Measurements from ENCODE around the gene MEX3D.

The MEX3D gene

DNA sequence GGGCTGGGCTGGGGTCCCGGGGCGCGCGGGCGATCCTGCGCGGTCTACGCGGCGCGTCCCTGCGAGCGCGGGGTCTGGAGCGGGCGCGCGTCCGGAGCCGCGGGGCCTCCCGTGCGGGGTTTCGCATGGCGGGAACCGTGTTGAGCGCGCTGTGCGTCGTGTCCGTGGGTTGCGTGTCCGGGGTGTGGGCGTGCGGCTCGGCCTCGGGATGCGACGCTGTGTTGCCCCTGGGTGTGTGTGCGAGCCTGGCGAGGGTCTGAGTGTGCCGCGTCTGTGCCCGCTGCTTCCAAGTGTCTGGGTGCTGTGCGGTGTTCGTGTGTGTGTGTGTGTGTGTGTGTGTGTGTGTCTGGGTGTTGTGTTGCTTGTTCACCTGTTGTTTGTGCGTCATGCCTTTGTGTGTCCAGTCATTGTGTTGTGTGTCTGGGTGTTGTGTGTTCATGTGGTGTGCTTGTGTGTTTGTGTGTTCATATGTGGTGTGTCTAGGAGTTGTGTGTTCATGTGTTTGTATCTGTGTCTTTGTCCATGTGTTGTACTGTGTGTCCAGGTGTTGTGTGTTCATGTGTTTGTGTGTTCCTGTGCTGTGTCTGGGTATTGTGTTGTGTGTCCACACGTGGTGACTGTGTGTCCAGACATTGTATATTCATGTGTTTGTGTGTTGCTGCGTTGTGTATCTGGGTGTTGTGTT is 43.7 kb downstream of the MEX3D start:
- H3K27me3 ChIP-seq (ENCODE audit: insufficient read depth, poor library complexity, severe bottlenecking): peaks cover 22% of the 10 kb centered on the region
- no peak overlapping the region for H3K4me3 ChIP-seq (replicated peaks; ENCODE audit: insufficient read depth, low read length)
- H3K27ac ChIP-seq (replicated peaks): no peak overlapping the region
- DNase-seq (ENCODE audit: low read depth in 1 of 2, low spot score in 1 of 2): no peak
- TF ChIP-seq GABPA (IDR thresholded peaks at IDR 0.05; ENCODE audit: low read depth) (no peak), SPI1 (IDR thresholded peaks at IDR 0.05; ENCODE audit: borderline replicate concordance, low read depth) (no peak), REST (IDR thresholded peaks at IDR 0.05; ENCODE audit: insufficient replicate concordance, low read depth) (no peak), CTCF (IDR thresholded peaks at IDR 0.05; ENCODE audit: insufficient read depth, low read length) (no peak), POLR2AphosphoS5 (IDR thresholded peaks at IDR 0.05; ENCODE audit: low read depth) (no peak)

DNA sequence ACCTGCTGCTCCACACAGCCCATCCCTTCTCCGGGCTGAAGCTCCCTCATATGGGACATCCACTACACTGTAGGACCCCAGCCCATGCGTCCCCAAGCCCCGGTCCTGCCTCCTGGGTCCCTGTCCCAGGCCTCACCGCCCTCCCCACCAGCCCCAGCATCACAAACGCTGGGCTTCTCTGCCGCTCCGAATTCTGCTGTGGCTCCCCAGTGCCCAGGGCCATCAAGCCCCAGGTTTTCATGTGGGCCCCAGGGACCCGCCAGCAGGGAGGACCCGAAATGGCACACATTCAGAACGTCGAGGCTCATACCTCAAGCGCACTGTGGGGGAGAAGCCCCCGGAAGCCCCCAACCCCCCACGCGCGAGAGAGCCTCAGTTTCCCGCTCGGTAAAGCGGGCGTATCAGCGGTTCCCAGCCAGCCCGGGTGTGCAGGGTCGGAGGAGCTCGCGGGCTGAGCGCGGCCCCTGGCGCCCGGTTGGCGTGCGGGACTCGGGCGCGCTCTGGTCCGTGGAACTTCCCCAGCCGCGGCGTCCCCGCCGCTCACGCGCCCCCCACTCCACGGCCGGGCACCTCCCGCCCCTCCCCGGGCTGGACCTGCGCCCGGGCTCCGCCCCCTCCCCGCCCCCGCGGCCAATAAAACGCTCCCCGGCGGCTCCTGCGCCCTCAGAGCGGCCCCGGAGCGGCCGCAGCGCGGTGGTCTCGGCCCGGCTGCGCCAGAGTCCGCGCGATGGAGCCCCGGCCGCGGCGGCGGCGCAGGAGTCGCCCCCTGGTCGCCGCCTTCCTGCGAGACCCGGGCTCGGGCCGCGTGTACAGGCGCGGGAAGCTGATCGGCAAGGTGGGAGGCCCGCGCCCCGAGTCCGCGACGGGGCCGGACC is 44.5 kb downstream of the MEX3D start, which contains the start of gene PLK5:
TSS of gene PLK5 (plus strand) at position 666 of the 875 bp plus-strand sequence. CDS start 2,920 bp downstream, outside the sequence.
- peaks cover 22% of the 10 kb centered on the region for H3K27me3 ChIP-seq (ENCODE audit: insufficient read depth, poor library complexity, severe bottlenecking)
- TF ChIP-seq POLR2AphosphoS5 (IDR thresholded peaks at IDR 0.05; ENCODE audit: low read depth) (no peak), GABPA (IDR thresholded peaks at IDR 0.05; ENCODE audit: low read depth) (no peak), CTCF (IDR thresholded peaks at IDR 0.05; ENCODE audit: insufficient read depth, low read length) (no peak), REST (IDR thresholded peaks at IDR 0.05; ENCODE audit: insufficient replicate concordance, low read depth) (no peak), SPI1 (IDR thresholded peaks at IDR 0.05; ENCODE audit: borderline replicate concordance, low read depth) (no peak)
- no peak within 1 kb of the TSS for H3K4me3 ChIP-seq (replicated peaks; ENCODE audit: insufficient read depth, low read length)

DNA sequence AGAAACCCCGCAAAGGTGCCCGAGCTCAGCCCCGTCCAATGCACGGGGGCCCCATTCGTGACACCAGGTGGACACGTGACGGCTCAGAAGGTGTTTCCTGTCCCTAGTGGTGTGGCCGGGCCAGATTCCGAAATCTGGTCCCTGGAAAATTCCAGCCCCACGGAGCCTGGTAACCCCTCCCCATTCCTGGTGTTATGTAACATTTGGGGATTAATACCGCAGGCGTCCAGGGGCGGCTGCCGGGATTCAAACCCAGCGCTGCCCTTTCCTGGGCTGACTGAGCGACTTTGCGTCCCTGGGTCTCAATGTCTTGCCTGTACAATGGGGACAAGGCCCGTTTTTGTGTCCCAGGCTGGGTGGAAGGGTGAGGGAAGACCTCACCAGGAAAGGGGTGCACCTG is 45.3 kb downstream of the MEX3D start:
- Histone ChIP-seq H3K27me3 (ENCODE audit: insufficient read depth, poor library complexity, severe bottlenecking) (peaks cover 22% of the 10 kb centered on the region), H3K27ac (replicated peaks) (no peak overlapping the region)

More for the DNA sequence above, 44.5 kb downstream of the MEX3D start, which contains the start of gene PLK5:
- no peak within 1 kb of the TSS for H3K27ac ChIP-seq (replicated peaks)
- DNase-seq (ENCODE audit: low read depth in 1 of 2, low spot score in 1 of 2): no peak

More for the DNA sequence above, 45.3 kb downstream of the MEX3D start:
- DNase-seq (ENCODE audit: low read depth in 1 of 2, low spot score in 1 of 2): no peak
- no peak overlapping the region for H3K4me3 ChIP-seq (replicated peaks; ENCODE audit: insufficient read depth, low read length)
- no peak for TF ChIP-seq POLR2AphosphoS5 (IDR thresholded peaks at IDR 0.05; ENCODE audit: low read depth)
- no peak for TF ChIP-seq REST (IDR thresholded peaks at IDR 0.05; ENCODE audit: insufficient replicate concordance, low read depth)
- no peak for TF ChIP-seq SPI1 (IDR thresholded peaks at IDR 0.05; ENCODE audit: borderline replicate concordance, low read depth)
- TF ChIP-seq GABPA (IDR thresholded peaks at IDR 0.05; ENCODE audit: low read depth): no peak
- no peak for TF ChIP-seq CTCF (IDR thresholded peaks at IDR 0.05; ENCODE audit: insufficient read depth, low read length)
